ENCODE measurements around the gene DEFB121.

The DEFB121 gene

DNA sequence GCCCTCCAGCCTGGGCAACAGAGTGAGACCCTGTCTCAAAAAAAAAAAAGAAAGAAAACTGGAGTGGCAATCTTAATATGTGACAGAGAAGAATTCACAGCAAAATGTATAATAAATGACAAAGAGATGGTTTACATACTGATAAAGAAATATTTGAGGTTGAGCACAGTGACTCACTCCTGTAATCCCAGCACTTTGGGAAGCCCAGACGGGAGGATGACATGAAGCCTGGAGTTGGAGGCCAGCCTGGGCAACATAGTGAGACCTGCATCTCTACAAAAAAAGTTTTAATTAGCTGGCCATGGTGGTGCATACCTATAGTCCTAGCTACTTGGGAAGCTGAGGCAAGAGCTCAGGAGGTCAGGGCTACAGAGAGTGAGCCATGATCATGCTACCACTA, 50.0 kb downstream of the DEFB121 start:
- DNase-seq = no peak
